SU-DHL-6 (cell line): ENCODE data around the gene GSTT4.
"Not testable (repeated sequence)": the region's sequence is repeated elsewhere in the genome, so short reads cannot be mapped to it uniquely, and the experiment has no call there.

Experiments used
- H2AFZ ChIP-seq: fragments of 200-600 bp; sonication (generic); 2 replicates; pipeline ENCODE4 v1.6.1; 2014; ENCODE audit warnings: low read depth, mild to moderate bottlenecking, moderate library complexity, mixed read lengths, antibody characterized with exemption, low read length; ENCODE audit not compliant: severe bottlenecking
- H3F3A ChIP-seq: fragments of 200-600 bp; shearing (Covaris generic); 2 replicates; pipeline ENCODE4 v1.6.0; 2016; ENCODE audit warnings: antibody characterized with exemption, mild to moderate bottlenecking; ENCODE audit not compliant: insufficient read depth
- H3K27ac ChIP-seq: fragments of 200-600 bp; sonication (generic); 2 replicates; pipeline ENCODE4 v1.5.1; 2016; ENCODE audit warnings: low read depth, mild to moderate bottlenecking, low read length, moderate library complexity, mixed read lengths
- H3K27me3 ChIP-seq: fragments of 200-600 bp; sonication (generic), shearing (Covaris generic); 2 replicates; pipeline ENCODE4 v1.6.0; 2014; ENCODE audit warnings: mild to moderate bottlenecking, low read length
- H3K36me3 ChIP-seq: fragments of 200-600 bp; sonication (generic); 2 replicates; pipeline ENCODE4 v1.6.1; 2014; ENCODE audit warnings: mild to moderate bottlenecking, low read length, mixed read lengths
- H3K4me2 ChIP-seq: fragments of 300-600, 200-600 bp; shearing (Covaris generic), sonication (generic); 2 replicates; pipeline ENCODE4 v1.6.0; 2014; ENCODE audit warnings: low read length, low read depth, mild to moderate bottlenecking; ENCODE audit not compliant: poor library complexity, severe bottlenecking
- H3K4me3 ChIP-seq: fragments of 200-600 bp; sonication (generic); 2 replicates; pipeline ENCODE4 v1.5.1; 2014; ENCODE audit warnings: antibody characterized with exemption, low read length, mild to moderate bottlenecking, mixed read lengths; ENCODE audit not compliant: insufficient read depth, poor library complexity, severe bottlenecking
- H3K79me2 ChIP-seq: fragments of 200-600 bp; sonication (generic); 2 replicates; pipeline ENCODE4 v1.6.1; 2014; ENCODE audit warnings: mild to moderate bottlenecking, low read length, moderate library complexity; ENCODE audit not compliant: insufficient read depth
- H3K9ac ChIP-seq: fragments of 200-600 bp; sonication (generic); 2 replicates; pipeline ENCODE4 v1.7.0; 2014; ENCODE audit warnings: mild to moderate bottlenecking, low read length
- H3K9me2 ChIP-seq: fragments of 200-600 bp; sonication (generic); replicated peaks from 2 replicates; pipeline ENCODE4 v1.6.1; 2014; ENCODE audit warnings: low read length; ENCODE audit not compliant: insufficient read depth
- H3K9me3 ChIP-seq: fragments of 200-600 bp; sonication (generic); 2 replicates; pipeline ENCODE4 v1.6.1; 2014; ENCODE audit warnings: low read length, mixed read lengths; ENCODE audit not compliant: insufficient read depth
- H4K20me1 ChIP-seq: fragments of 200-600 bp; sonication (generic); 2 replicates; pipeline ENCODE4 v1.6.1; 2014; ENCODE audit warnings: low read depth, mild to moderate bottlenecking, antibody characterized with exemption, low read length, moderate library complexity, mixed read lengths
- CTCF ChIP-seq: fragments of 200-600 bp; sonication (generic); IDR thresholded peaks from one replicate; pipeline ENCODE4 v1.5.1; 2017; ENCODE audit warnings: antibody characterized with exemption, mild to moderate bottlenecking, low read length, moderate library complexity; ENCODE audit not compliant: insufficient read depth, poor library complexity, severe bottlenecking
- EZH2phosphoT487 ChIP-seq: fragments of 200-600 bp; sonication (generic), shearing (Covaris generic); conservative IDR thresholded peaks from 2 replicates; pipeline ENCODE4 v1.6.1; 2018; ENCODE audit warnings: mild to moderate bottlenecking, antibody characterized with exemption, low read length, moderate library complexity, mixed read lengths

GSTT4 gene

GRCh38 chr22:23986538-23987178, 18.6 kb downstream of the GSTT4 start:
- not testable (repeated sequence) for H3K27me3 ChIP-seq, H3K4me2 ChIP-seq, H2AFZ ChIP-seq, H3F3A ChIP-seq, H4K20me1 ChIP-seq, H3K4me3 ChIP-seq, H3K9ac ChIP-seq, H3K9me2 ChIP-seq, H3K79me2 ChIP-seq, H3K36me3 ChIP-seq, H3K9me3 ChIP-seq, H3K27ac ChIP-seq

GRCh38 chr22:23986089-23986488, 19.2 kb downstream of the GSTT4 start:
- not testable (repeated sequence) for H3F3A ChIP-seq, H3K9ac ChIP-seq, H3K4me2 ChIP-seq, H3K9me2 ChIP-seq, H3K27ac ChIP-seq, H3K27me3 ChIP-seq, H3K9me3 ChIP-seq, H4K20me1 ChIP-seq, H2AFZ ChIP-seq, H3K36me3 ChIP-seq, H3K4me3 ChIP-seq, H3K79me2 ChIP-seq

- TF ChIP-seq EZH2phosphoT487, result no peak
- no peak for TF ChIP-seq CTCF
- no peak overlapping the region for H3K4me3 ChIP-seq
- no peak overlapping the region for H3K27ac ChIP-seq
- H2AFZ ChIP-seq, result no peak overlapping the region
- no peaks in the 10 kb centered on the region for H3K9me2 ChIP-seq
- no peak overlapping the region for H3K4me2 ChIP-seq
- no peak overlapping the region for H3K9ac ChIP-seq
- no peaks in the 10 kb centered on the region for H3K79me2 ChIP-seq
- H3K27me3 ChIP-seq, result no peaks in the 10 kb centered on the region
- H4K20me1 ChIP-seq, result no peaks in the 10 kb centered on the region
- H3F3A ChIP-seq, result no peaks in the 10 kb centered on the region
- no peaks in the 10 kb centered on the region for H3K9me3 ChIP-seq
- H3K36me3 ChIP-seq, result no peaks in the 10 kb centered on the region
Measured at GRCh38 chr22:23984430-23984829, 20.8 kb downstream of the GSTT4 start.

GRCh38 chr22:23980567-23980966, 24.7 kb downstream of the GSTT4 start:
- not testable (repeated sequence) for H3K4me2 ChIP-seq, H3K36me3 ChIP-seq, H3K9me3 ChIP-seq, H3F3A ChIP-seq, H3K9me2 ChIP-seq, H3K79me2 ChIP-seq, H2AFZ ChIP-seq, H3K27me3 ChIP-seq, H4K20me1 ChIP-seq, H3K9ac ChIP-seq, H3K4me3 ChIP-seq, H3K27ac ChIP-seq

GRCh38 chr22:23979557-23980240, 25.6 kb downstream of the GSTT4 start, which contains the start of gene GSTT2:
TSS of gene GSTT2 (plus strand) at chr22:23980134.
- H3F3A ChIP-seq, H3K36me3 ChIP-seq, H3K27me3 ChIP-seq, H3K27ac ChIP-seq, H2AFZ ChIP-seq, H3K9me3 ChIP-seq, H3K79me2 ChIP-seq, H4K20me1 ChIP-seq, H3K4me3 ChIP-seq, H3K9me2 ChIP-seq, H3K4me2 ChIP-seq, H3K9ac ChIP-seq: not testable (repeated sequence)

- H3F3A ChIP-seq, H3K9me3 ChIP-seq, H3K27ac ChIP-seq, H3K79me2 ChIP-seq, H3K9me2 ChIP-seq, H3K4me2 ChIP-seq, H3K36me3 ChIP-seq, H3K27me3 ChIP-seq, H3K9ac ChIP-seq, H2AFZ ChIP-seq, H4K20me1 ChIP-seq, H3K4me3 ChIP-seq: not testable (repeated sequence)
Measured at GRCh38 chr22:23977304-23977703, 27.9 kb downstream of the GSTT4 start.

- not testable (repeated sequence) for H3K36me3 ChIP-seq, H3K27me3 ChIP-seq, H4K20me1 ChIP-seq, H3K9me2 ChIP-seq, H2AFZ ChIP-seq, H3K9ac ChIP-seq, H3K27ac ChIP-seq, H3F3A ChIP-seq, H3K9me3 ChIP-seq, H3K4me3 ChIP-seq, H3K4me2 ChIP-seq
- H3K79me2 ChIP-seq, result peaks cover 12% of the 10 kb centered on the region
Measured at GRCh38 chr22:23974836-23975352, 30.4 kb downstream of the GSTT4 start.
